ENCODE results near the gene AMER2. TPM values are rescaled to one million over a fixed set of nuclear protein-coding genes. Genes with fewer than 3 reads are reported as not detected.
A peak's percentile ranks its signal among the peaks of the same experiment; 100 is the strongest.

AMER2 gene
- not detected for total RNA-seq

GRCh38 chr13:25171517-25172302 is at the start of gene AMER2:
Gene AMER2, minus strand, starts transcription at chr13:25172288. Its CDS starts 669 bp downstream, at chr13:25171619.
- ATAC-seq (peak; percentile 30), DNase-seq (peak; percentile 26)
- ChIA-PET POLR2A (no interaction called here), CTCF (interaction anchor here (0.6 kb wide), 1 partner anchor 87 kb away, joined by 3 read pairs; no protein-coding TSS in a partner anchor)
- Mint-ChIP-seq H3K4me3 (peak within 1 kb of the TSS; percentile 56), H3K9me3 (ENCODE audit: insufficient read depth) (no peaks in the 10 kb centered on the region), H3K36me3 (ENCODE audit: low read depth) (peaks cover 5% of the 10 kb centered on the region), H3K4me1 (ENCODE audit: low read depth) (peaks cover 11% of the 10 kb centered on the region), H3K27me3 (ENCODE audit: low read depth) (peaks cover 58% of the 10 kb centered on the region), H3K27ac (no peak within 1 kb of the TSS)

- Mint-ChIP-seq H3K36me3 (ENCODE audit: low read depth) (no peaks in the 10 kb centered on the region), H3K4me3 (no peak overlapping the region), H3K4me1 (ENCODE audit: low read depth) (peaks cover 3% of the 10 kb centered on the region), H3K27me3 (ENCODE audit: low read depth) (peaks cover 16% of the 10 kb centered on the region), H3K27ac (no peak overlapping the region), H3K9me3 (ENCODE audit: insufficient read depth) (no peaks in the 10 kb centered on the region)
- ATAC-seq (no peak), DNase-seq (no peak)
- ChIA-PET CTCF (no interaction called here), POLR2A (no interaction called here)
Measured at GRCh38 chr13:25218019-25218418, 45.9 kb upstream of the AMER2 start.

- Mint-ChIP-seq H3K27me3 (ENCODE audit: low read depth) (peaks cover 16% of the 10 kb centered on the region), H3K9me3 (ENCODE audit: insufficient read depth) (no peaks in the 10 kb centered on the region), H3K4me3 (no peak overlapping the region), H3K27ac (no peak overlapping the region), H3K36me3 (ENCODE audit: low read depth) (no peaks in the 10 kb centered on the region), H3K4me1 (ENCODE audit: low read depth) (peaks cover 3% of the 10 kb centered on the region)
- ChIA-PET POLR2A (no interaction called here), CTCF (no interaction called here)
- no peak for ATAC-seq
- no peak for DNase-seq
Measured at GRCh38 chr13:25217023-25217885, 45.2 kb upstream of the AMER2 start.

- Mint-ChIP-seq H3K4me1 (ENCODE audit: low read depth) (peaks cover 3% of the 10 kb centered on the region), H3K9me3 (ENCODE audit: insufficient read depth) (no peaks in the 10 kb centered on the region), H3K27ac (no peak overlapping the region), H3K36me3 (ENCODE audit: low read depth) (no peaks in the 10 kb centered on the region), H3K4me3 (no peak overlapping the region), H3K27me3 (ENCODE audit: low read depth) (peaks cover 5% of the 10 kb centered on the region)
- POLR2A ChIA-PET, result no interaction called here
- ATAC-seq, result no peak
- CTCF ChIA-PET, result no interaction called here
- no peak for DNase-seq
Measured at GRCh38 chr13:25215253-25215575, 43.1 kb upstream of the AMER2 start.

GRCh38 chr13:25214491-25215252 is 42.6 kb upstream of the AMER2 start:
- no peak for DNase-seq
- no peaks in the 10 kb centered on the region for H3K36me3 Mint-ChIP-seq (ENCODE audit: low read depth)
- no peaks in the 10 kb centered on the region for H3K4me1 Mint-ChIP-seq (ENCODE audit: low read depth)

GRCh38 chr13:25213715-25214114 is 41.6 kb upstream of the AMER2 start:
- no peak overlapping the region for H3K27ac Mint-ChIP-seq
- CTCF ChIA-PET, result interaction anchor here (1.5 kb wide), 1 partner anchor 20 kb away, joined by 3 read pairs; no protein-coding TSS in a partner anchor

More at GRCh38 chr13:25214491-25215252, 42.6 kb upstream of the AMER2 start:
- no peak overlapping the region for H3K27ac Mint-ChIP-seq
- ATAC-seq, result no peak
- CTCF ChIA-PET, result no interaction called here
- peaks cover 3% of the 10 kb centered on the region for H3K27me3 Mint-ChIP-seq (ENCODE audit: low read depth)
- POLR2A ChIA-PET, result no interaction called here
- no peaks in the 10 kb centered on the region for H3K9me3 Mint-ChIP-seq (ENCODE audit: insufficient read depth)
- H3K4me3 Mint-ChIP-seq, result no peak overlapping the region

GRCh38 chr13:25210842-25211569 is 38.9 kb upstream of the AMER2 start:
- Mint-ChIP-seq H3K9me3 (ENCODE audit: insufficient read depth) (no peaks in the 10 kb centered on the region), H3K36me3 (ENCODE audit: low read depth) (no peaks in the 10 kb centered on the region), H3K27me3 (ENCODE audit: low read depth) (no peaks in the 10 kb centered on the region), H3K4me3 (no peak overlapping the region), H3K4me1 (ENCODE audit: low read depth) (no peaks in the 10 kb centered on the region), H3K27ac (no peak overlapping the region)
- DNase-seq, result no peak
- ChIA-PET POLR2A (no interaction called here), CTCF (no interaction called here)
- ATAC-seq, result no peak

More at GRCh38 chr13:25213715-25214114, 41.6 kb upstream of the AMER2 start:
- no peaks in the 10 kb centered on the region for H3K36me3 Mint-ChIP-seq (ENCODE audit: low read depth)
- H3K4me1 Mint-ChIP-seq (ENCODE audit: low read depth), result no peaks in the 10 kb centered on the region
- peaks cover 3% of the 10 kb centered on the region for H3K27me3 Mint-ChIP-seq (ENCODE audit: low read depth)
- ATAC-seq, result no peak
- no peaks in the 10 kb centered on the region for H3K9me3 Mint-ChIP-seq (ENCODE audit: insufficient read depth)
- DNase-seq, result no peak
- H3K4me3 Mint-ChIP-seq, result no peak overlapping the region
- POLR2A ChIA-PET, result interaction anchor here (0.6 kb wide), 1 partner anchor 763 kb away, joined by 3 read pairs; no protein-coding TSS in a partner anchor

GRCh38 chr13:25207291-25207810 is 35.3 kb upstream of the AMER2 start:
- H3K36me3 Mint-ChIP-seq (ENCODE audit: low read depth), result no peaks in the 10 kb centered on the region
- no peaks in the 10 kb centered on the region for H3K9me3 Mint-ChIP-seq (ENCODE audit: insufficient read depth)
- H3K4me3 Mint-ChIP-seq, result no peak overlapping the region
- ChIA-PET CTCF (interaction anchor here (1.9 kb wide), 1 partner anchor 26 kb away, joined by 7 read pairs; no protein-coding TSS in a partner anchor), POLR2A (no interaction called here)
- H3K4me1 Mint-ChIP-seq (ENCODE audit: low read depth), result no peaks in the 10 kb centered on the region
- ATAC-seq (no peak), DNase-seq (no peak)
- no peaks in the 10 kb centered on the region for H3K27me3 Mint-ChIP-seq (ENCODE audit: low read depth)
- no peak overlapping the region for H3K27ac Mint-ChIP-seq

- POLR2A ChIA-PET, result no interaction called here
- H3K27ac Mint-ChIP-seq, result no peak overlapping the region
- no peaks in the 10 kb centered on the region for H3K27me3 Mint-ChIP-seq (ENCODE audit: low read depth)
- DNase-seq (no peak), ATAC-seq (no peak)
- H3K36me3 Mint-ChIP-seq (ENCODE audit: low read depth), result no peaks in the 10 kb centered on the region
- H3K4me1 Mint-ChIP-seq (ENCODE audit: low read depth), result no peaks in the 10 kb centered on the region
- H3K4me3 Mint-ChIP-seq, result no peak overlapping the region
- CTCF ChIA-PET, result no interaction called here
- H3K9me3 Mint-ChIP-seq (ENCODE audit: insufficient read depth), result no peaks in the 10 kb centered on the region
Measured at GRCh38 chr13:25204863-25205262, 32.8 kb upstream of the AMER2 start.

GRCh38 chr13:25203127-25203740 is 31.1 kb upstream of the AMER2 start:
- ChIA-PET CTCF (interaction anchor here (0.6 kb wide), 1 partner anchor 173 kb away, joined by 3 read pairs; no protein-coding TSS in a partner anchor), POLR2A (no interaction called here)
- H3K9me3 Mint-ChIP-seq (ENCODE audit: insufficient read depth), result no peaks in the 10 kb centered on the region
- no peak for ATAC-seq
- no peak overlapping the region for H3K27ac Mint-ChIP-seq
- no peaks in the 10 kb centered on the region for H3K36me3 Mint-ChIP-seq (ENCODE audit: low read depth)
- no peak overlapping the region for H3K4me3 Mint-ChIP-seq
- no peak for DNase-seq
- H3K27me3 Mint-ChIP-seq (ENCODE audit: low read depth), result no peaks in the 10 kb centered on the region
- H3K4me1 Mint-ChIP-seq (ENCODE audit: low read depth), result no peaks in the 10 kb centered on the region

GRCh38 chr13:25200783-25201182 is 28.7 kb upstream of the AMER2 start:
- no peak overlapping the region for H3K4me3 Mint-ChIP-seq
- no peak overlapping the region for H3K27ac Mint-ChIP-seq
- H3K4me1 Mint-ChIP-seq (ENCODE audit: low read depth), result no peaks in the 10 kb centered on the region
- H3K9me3 Mint-ChIP-seq (ENCODE audit: insufficient read depth), result no peaks in the 10 kb centered on the region
- no peaks in the 10 kb centered on the region for H3K27me3 Mint-ChIP-seq (ENCODE audit: low read depth)
- DNase-seq, result no peak
- H3K36me3 Mint-ChIP-seq (ENCODE audit: low read depth), result no peaks in the 10 kb centered on the region
- ATAC-seq, result no peak
- ChIA-PET POLR2A (no interaction called here), CTCF (no interaction called here)
